T-helper 1 cell (primary cell): ENCODE results near the gene GTPBP1.

Source experiments
- DNase-seq, 5 donors: peaks; one replicate each; pipeline ENCODE4 v3.0.0-alpha.2; 2012 to 2020

The GTPBP1 gene

DNA sequence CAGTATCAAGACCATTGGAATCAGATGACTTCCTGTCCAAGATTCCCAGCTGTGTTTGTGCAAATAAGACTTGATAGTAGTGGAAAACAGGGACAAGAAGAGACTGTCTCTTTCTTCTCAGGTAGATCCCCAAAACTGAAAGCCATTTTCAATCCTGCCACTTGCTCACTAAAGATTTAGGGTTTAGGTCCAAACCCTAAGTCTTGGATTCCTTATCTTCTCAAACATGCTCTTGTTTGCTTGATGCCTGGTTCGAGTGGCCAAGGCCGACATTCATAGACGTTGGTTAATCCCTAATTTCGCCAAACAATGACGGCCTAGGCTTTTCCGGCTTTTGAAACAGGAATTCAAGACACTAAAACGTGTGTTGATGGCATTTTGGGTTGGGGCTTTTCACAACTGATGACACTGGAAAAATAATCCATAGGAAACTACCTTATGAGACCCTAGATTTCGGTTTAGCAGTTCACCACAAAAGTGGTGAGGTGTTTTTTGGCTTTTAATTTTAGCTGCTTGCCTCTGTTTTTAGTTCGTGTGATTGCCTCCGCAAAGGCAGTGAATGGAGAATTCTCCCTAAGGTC, 1.0 kb upstream of the GTPBP1 start:
- DNase-seq: no peak

DNA sequence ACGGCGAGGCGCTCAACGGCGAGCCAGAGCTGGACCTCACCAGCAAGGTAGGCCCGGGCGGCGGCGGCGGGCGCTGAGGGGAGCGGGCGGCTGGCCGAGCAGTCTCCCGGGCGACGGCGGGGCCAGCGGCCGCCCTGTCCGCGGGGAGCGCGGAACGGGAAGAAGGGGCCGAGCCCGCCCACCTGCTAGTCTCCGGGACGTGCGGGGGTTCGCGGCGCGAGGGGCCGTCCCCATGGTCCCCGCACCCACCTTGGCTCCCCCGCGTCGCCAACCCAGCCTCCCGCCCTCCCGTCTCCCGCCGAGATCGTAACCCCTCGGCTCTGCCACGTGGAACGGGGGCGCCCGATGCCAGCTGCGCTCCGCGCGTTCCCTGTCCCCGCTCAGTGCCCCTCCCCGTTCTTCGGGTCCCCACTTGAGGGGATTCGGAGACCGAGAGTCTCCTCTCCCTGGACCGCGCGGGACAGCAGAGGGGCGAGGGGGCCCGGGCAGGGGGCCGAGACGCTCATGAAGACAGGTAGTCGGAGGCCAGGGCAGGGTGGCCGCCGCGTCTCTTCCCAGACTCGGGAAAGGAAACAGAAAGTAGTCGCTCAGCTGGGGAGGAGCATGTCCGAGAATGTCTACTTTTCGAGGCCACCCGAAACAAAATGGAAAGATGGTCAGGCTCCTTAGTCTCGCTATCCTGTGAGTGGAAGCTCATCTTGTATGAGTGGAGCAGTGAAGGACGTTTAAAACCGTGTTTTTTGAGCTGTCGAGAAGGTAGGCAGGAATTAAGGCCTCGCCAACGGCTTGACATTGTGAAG, 557 bp downstream of the GTPBP1 start:
- DNase-seq: peak in 3 of 5 donors; percentile 20 to 30 (median 30)

DNA sequence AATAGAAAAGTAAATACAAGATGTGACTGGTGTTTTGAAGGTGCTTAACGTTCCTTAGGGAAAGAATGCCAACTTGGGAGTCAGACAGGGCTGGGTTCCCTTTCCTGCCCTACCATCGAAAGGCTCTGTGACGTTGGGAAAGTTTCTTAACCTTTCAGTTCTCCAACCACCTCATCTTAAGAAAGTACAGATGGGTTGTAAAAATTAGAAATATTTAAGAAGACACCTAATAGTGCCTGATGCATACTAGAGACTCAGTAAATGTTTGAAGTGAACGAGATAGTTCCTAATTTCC, 1.1 kb downstream of the GTPBP1 start:
- DNase-seq: no peak

DNA sequence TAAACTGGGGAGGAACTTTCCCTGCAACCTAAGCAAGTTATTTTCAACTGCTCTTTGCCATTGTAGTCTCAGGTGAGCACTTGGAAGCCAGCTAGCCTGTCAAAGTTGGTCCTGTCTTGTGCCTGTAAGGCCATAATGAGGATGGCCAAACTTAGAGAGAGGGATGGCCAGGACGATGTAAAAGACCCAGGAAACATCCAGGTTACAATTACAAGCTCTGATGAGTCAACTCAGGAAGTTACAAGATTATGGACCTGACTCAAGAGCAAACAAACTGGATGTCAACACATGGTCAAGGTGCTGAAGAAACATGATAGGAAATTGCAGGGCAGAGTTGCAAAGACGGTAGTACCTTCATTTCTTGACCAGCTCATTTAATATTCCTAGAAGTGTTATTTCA, 1.6 kb downstream of the GTPBP1 start:
- peak in 1 of 5 donors; percentile 24 for DNase-seq

DNA sequence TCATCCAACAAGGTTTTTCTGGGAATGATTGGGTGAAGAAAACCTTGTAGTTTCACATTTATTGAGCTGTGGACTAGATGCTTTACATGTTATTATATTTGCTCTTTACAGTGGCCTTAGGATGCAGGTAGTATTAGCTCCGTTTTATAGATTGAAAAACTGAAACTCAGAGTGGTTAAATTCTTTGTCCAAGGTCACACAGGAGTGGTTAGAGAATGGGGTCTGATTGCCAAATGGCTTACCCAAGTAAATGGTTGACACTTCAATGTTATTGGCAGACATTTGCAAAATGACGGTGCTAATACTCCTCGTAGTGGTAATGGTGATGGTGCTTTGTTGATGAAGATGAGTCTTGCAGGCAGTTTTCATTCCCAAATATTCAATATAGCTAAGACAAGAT, 2.2 kb downstream of the GTPBP1 start:
- no peak for DNase-seq

DNA sequence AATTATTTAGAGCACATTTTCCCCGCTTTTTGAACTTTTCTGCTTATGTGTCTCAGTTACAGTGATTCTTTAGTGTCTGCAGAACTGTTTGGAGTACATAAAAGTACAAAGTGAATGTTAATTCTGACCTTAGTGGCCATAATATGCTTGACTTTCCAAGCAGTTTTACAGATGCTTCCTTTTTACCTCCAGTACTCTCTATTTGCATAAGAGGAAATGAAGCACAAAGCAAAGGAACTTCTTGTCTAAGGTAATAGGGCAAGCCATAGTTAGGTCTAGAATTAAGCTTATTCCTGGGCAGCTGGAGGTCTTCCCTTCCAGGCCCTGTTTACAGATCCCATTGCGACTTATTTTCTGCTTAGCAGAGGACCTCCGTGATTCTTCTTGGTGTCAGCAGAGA, 3.6 kb downstream of the GTPBP1 start:
- no peak for DNase-seq

DNA sequence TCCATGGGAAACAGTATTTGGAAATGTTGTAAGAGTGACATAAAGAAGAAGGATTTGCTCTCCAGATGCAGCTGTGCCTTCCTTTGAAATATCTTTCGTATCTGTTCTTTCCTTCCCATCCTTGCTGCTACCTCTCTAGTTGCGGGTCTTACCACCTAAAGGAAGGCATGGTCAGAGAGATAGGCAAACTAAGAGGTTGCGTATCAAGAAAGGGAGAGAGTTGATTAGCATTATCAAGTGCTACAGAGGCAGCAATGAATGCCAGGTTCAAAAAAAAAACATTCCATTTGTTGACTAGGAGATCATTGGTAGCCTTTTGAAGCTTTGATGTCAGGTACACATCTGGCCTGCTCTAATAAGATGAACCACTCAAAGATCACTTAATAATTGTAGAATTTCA, 4.6 kb downstream of the GTPBP1 start:
- DNase-seq: no peak

DNA sequence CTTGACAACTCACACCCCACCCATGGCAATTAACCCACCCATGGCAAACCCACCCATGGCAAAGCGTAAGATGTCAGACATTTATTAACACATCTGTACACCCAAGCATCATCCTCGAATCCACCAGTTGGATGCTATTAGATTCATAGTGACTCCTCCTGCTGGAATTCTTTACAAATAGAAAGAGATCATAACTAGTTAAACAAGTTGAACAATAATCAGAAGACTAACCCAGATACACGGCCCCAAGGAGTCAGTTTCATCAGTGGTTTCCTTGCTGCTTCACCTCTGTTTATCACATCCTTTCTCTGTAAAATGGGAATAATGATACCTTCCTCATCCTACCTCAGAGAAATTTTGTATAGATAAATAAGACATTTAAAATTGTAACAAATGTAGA, 5.1 kb downstream of the GTPBP1 start:
- DNase-seq: no peak

DNA sequence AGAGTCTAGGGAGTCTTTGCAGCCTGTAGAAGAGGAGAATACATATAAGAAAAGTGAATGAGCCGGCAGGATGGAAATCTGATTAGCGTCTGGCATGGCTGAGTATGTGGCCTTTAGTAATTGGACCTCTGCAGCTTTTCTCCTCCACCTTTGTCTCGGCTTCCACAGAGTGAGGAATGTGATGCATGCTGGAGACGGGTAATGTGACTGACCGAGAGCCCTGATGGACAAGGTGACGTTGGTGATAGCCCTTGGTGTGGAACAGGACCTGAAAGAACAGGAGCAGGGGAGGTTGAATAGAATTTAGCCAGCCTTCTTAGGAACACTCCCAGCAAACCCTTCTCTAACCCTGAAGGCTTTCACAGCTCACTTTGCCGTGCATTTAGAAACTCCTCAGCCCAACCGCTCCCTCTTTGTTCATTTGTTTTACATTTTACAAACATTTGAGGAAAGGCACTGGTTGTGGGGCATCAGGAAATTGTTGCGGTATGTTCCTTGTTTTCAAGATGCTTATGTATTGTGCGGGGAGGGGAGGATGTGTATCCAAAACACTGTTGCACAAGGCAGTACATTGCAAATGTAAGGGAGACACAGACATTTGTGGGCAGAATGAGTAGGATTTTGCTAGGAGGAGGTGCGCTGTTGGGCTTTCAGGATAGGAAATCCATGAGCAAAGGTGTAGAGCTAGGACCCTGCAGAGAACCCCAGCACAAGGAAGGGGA, 6.9 kb downstream of the GTPBP1 start:
- no peak for DNase-seq

DNA sequence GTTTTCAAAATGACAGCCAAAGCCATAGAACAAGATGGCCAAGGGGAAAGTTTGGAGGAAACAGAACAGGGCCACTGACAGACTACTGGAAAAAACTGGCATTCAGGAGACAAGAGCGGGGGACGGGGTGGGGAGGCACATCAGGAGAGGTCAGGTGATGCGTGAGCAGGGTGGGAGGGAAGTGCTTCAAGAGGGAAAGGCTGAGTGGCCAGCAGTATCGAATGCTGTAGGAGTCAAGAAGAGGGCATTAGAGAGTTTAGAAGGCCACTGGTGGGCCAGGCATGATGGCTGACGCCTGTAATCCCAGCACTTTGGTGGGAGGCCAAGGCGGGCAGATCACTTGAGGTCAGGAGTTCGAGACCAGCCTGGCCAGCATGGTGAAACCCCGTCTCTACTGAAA, 8.2 kb downstream of the GTPBP1 start:
- DNase-seq: no peak

DNA sequence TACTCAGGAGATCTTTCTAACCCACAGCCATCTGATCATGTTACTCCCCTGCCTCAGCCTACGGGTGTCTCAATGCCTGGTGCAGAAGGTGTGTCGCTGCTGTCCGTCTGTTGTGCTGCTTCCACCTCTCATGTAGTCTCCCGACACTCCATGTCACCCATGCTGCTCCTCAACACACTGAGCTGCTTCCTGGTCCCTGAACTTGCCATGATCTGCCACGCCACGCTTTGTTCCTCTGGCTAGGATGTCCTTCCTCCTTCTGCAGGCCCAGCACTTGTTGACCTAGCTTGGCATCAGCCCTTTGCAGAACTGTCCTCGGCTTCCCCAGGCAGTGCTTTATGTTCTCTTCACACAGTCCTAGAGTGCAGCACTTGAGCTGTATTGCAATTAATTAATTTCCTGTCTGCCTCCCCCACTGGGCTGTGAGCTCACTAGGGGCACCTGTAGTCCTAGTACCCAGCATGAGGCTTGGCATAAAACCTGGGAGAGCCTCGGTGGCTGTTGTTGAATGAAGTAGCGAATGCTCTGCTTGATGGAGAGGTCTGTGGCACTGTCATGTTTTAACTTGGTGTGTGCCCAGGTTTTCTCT, 9.5 kb downstream of the GTPBP1 start:
- no peak for DNase-seq

DNA sequence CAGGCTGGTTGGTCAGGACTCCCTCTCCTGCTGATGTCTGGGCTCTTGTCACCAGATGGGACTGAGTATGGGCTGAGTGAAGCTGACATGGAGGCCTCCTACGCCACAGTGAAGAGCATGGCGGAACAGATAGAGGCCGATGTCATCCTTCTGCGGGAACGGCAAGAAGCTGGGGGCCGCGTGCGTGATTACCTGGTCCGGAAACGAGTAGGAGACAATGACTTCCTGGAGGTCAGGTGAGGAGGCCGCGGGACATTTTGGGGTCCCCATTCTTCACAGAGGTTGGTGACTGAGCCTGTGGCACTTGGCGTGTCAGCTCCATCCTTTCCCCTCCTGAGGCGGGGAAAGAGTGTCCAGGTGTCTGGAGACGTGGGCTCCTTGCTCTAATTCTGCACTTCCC, 10.1 kb downstream of the GTPBP1 start:
- DNase-seq: no peak

DNA sequence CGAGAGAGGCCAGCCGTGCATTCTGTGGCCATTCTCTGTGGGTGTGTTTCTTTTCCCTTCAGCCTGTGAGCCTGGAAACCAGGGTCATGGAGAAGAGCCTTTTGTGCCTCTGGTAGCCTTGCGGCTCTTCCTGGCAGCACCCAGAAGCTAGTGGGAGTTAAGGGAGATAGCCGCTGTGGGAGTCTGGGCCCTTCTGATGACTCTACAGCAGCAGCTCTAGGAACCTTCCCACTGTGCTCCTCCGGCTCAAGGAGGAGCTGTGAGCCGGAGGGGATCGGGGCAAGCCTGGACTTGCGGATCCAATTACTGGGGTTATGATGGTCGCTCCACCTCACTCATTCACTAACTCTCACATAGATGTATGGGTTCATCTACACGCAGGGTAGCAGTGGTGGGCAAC, 10.5 kb downstream of the GTPBP1 start:
- DNase-seq: no peak

DNA sequence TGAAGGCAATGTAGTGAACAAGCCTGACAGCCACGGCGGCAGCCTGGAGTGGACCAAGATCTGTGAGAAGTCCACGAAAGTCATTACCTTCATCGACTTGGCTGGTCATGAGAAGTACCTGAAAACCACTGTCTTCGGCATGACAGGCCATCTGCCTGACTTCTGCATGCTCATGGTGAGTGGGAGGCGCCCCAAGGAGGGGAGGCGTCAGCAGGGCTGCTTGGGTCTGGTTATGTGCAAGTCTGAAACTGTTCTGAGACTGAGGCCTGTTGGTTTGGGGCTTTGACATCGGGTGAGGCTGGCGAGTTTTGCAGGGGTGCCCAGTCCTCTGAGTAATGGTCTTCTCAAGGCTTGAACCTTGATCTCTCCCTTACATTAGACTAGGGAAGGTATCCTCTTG, 11.1 kb downstream of the GTPBP1 start:
- no peak for DNase-seq

DNA sequence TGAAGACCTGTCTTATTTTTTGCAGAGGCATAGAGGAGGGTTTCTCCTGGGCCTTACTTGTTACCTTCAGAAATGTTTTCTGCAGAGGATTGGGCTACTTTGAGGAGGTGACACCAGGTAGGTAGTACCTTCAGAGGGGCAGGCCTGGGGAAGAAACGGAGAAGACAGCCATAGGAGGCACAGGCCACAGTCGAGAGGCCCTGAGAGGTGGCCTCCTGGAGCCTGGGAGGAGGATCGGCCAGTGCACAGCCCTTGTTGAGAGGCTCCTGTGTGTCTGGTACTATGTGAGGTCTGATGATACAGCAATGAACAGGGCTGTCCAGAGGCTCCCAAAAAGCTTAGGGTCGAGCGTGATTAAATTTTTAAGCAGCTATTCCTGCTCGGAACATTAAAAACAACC, 11.5 kb downstream of the GTPBP1 start:
- DNase-seq: no peak

DNA sequence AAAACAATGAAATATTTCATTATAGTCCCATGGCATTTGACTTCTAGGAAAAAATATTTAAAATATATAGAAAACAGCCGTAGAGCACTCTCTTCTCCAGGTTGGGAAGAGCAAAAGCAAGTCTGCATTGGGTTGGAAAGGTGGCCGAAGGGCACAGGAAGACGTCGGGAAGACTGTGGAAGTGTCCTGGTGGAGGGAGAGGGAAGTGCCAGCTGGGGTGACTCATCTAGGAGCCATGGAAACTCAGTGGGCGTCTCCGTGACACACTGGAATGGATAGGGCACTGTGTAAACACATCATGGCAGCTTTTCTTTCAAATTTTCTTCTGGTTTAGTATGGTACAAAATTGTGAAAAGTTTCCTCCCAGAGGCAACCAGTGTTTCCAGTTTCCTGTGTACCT, 12.7 kb downstream of the GTPBP1 start:
- DNase-seq: no peak

DNA sequence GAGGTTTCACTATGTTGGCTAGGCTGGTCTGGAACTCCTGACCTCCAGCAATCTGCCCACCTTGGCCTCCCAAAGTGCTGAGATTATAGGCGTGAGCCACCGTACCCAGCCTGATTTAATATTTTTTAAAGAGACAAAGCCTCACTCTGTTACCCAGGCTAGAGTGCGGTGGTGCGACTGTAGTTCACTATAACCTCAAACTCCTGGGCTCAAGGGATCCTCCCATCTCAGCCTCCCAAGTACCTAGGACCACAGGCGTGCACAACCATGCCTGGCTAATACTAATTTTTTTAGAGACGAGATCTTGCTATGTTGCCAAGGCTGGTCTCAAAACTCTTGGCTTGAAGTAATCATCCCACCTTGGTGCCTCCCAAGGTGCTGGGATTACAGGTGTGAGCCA, 13.5 kb downstream of the GTPBP1 start:
- no peak for DNase-seq

DNA sequence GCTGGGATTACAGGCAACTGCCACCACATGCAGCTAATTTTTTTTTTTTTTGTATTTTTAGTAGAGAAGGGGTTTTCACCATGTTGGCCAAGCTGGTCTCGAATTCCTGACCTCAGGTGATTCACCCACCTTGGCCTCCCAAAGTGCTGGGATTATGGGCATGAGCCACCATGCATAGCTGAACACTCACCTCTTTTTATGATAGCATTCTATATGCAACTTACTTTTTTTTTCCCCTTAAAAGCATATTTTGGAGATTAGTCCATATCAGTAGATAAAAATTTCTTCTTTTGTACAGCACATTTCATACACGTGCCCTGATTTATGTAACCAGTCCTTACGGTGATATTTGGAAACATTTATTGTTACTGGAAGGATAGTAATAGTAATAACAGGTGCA, 14.6 kb downstream of the GTPBP1 start:
- DNase-seq: no peak

DNA sequence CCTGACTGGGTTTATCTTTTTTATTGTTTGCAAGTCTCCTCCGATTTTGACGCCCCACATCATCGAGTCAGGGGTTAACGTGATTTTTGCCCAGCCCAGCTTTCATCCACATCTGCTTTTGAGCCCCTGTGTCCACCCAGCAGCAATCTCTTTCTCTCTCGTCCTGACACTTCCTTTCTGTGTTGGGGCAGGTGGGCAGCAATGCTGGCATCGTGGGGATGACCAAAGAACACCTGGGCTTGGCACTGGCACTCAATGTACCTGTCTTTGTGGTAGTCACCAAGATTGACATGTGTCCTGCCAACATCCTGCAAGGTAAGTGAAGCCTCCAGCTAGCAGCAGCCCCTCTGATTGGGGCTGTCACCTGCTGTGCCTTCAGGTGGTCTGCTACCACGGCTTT, 15.8 kb downstream of the GTPBP1 start:
- DNase-seq: no peak

DNA sequence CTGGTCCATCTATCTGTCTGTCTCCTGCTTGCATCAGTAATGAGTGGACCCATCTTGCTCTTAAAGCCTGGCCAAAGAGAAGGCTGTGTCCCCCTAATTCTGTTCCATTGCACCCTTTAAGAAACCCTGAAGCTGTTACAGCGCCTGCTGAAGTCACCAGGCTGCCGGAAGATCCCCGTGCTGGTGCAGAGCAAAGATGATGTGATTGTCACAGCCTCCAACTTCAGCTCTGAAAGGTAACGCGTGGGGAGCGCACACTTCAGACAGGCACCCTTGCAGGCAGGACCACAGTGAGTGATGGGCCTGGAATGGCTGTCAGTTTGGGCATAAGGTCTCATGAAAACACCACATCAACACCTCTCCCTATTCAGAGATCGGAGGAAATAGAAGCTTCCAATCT, 18.4 kb downstream of the GTPBP1 start:
- DNase-seq: no peak

DNA sequence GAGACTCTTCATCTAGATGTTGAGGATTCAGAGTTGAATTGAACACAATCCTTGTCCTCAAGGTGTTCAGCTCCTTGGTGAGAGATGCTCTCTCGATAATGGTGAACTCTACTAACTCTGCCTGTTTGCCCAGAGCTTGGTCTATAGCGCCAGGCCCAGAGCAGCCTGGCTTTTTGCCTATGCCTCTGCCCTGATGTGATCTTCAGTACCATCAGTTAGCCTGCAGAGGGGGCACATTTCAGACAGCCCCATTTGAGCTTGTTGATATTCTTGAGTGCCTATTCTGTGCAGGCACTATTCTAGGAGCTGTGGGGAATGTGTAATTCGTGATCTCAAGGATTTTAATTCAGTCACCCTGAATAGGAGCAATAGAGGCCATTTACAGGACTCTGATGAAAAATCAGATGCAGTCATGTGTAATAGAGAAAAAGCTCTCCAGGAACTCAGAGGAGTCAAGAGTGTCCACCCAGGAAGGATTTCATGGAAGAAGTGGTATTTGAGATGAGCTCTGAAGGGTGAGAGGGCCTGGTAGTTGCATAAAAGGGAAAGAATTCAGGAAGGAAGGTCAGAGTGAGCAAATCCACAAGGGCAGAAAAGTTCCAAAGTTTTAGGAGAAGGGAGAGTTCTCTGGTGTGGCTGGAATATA, 19.3 kb downstream of the GTPBP1 start:
- DNase-seq: peak in 2 of 5 donors; percentile 25 to 42

DNA sequence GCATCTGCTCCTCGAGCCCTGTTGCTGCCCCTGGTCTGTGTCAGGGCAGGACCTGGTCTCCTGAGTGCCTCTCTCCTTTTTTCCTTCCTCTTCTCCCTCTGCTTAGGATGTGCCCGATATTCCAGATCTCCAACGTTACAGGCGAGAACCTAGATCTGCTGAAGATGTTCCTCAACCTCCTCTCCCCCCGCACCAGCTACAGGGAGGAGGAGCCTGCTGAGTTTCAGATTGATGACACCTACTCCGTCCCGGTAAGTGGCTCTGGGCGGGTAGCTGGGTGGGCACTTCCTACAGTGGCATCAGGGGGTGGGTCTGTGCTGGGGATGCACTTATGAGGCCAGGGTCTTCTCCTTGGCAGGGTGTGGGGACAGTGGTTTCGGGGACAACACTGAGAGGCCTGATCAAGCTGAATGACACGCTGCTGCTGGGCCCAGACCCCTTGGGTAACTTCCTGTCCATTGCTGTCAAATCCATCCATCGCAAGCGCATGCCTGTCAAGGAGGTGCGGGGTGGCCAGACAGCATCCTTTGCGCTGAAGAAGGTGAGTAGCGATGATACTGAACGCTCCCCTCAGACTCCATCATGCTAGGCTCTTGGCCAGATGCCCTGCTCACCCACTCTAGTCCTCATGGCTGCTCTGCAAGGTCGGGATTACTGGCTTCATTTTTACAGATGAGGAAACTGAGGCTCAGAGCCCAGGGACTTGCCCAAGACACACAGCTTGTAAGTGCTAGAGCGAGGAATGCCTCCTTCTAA, 20.3 kb downstream of the GTPBP1 start:
- no peak for DNase-seq

DNA sequence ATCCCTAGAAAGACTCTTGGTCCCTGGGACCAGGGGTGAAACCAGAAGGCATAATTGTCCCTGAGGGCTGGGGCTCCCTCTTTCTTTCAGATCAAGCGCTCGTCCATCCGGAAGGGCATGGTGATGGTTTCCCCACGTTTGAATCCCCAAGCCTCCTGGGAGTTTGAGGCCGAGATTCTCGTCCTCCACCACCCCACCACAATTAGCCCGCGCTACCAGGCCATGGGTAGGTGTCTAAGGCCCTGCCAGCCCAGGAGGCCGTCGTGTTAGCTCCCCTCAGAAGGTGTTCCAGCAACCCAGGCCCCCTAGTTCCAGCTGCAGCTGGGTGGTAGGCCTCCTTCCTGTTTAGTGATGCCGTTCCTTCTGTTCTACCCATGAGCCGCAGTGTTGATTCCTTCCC, 21.4 kb downstream of the GTPBP1 start:
- DNase-seq: no peak
